Choroid plexus epithelial cell (primary cell): ENCODE data around the gene ALOX5.

Experiments used
- DNase-seq: peaks from one replicate; pipeline ENCODE4 v3.0.0-alpha.2; 2010; ENCODE audit warnings: low read depth
- H3K4me3 ChIP-seq: 2 replicates; pipeline ENCODE4 v1.5.1; 2011; ENCODE audit warnings: low read depth, mild to moderate bottlenecking, control low read depth, low read length, moderate library complexity
- TF ChIP-seq, protein P1 (sequence below): conservative IDR thresholded peaks from 2 replicates; pipeline ENCODE4 v1.5.1; 2011; ENCODE audit warnings: low read depth, mild to moderate bottlenecking, control low read depth, inconsistent platforms, low read length, moderate library complexity

The ALOX5 gene

DNA sequence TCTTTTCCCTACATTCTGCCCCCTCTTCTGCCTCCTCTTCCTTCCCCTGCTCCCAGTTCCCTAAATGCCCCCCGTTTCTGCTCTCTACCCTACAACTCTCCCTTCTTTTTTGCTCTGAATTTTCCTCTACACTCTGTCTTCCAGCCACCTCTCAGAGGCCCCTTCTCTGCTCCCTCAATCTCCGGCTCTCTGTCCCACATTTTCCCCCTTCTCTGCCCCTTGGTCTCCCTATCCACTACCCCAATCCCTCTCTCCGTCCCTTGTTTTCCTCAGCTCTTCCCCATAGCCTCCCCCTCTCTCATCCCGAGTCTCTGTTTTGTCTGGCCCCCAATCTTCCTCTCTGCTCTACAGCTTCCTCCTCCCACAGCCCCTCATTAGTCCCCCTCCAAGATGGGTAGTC is 3.3 kb downstream of the ALOX5 start:
- TF ChIP-seq, protein P1, sequence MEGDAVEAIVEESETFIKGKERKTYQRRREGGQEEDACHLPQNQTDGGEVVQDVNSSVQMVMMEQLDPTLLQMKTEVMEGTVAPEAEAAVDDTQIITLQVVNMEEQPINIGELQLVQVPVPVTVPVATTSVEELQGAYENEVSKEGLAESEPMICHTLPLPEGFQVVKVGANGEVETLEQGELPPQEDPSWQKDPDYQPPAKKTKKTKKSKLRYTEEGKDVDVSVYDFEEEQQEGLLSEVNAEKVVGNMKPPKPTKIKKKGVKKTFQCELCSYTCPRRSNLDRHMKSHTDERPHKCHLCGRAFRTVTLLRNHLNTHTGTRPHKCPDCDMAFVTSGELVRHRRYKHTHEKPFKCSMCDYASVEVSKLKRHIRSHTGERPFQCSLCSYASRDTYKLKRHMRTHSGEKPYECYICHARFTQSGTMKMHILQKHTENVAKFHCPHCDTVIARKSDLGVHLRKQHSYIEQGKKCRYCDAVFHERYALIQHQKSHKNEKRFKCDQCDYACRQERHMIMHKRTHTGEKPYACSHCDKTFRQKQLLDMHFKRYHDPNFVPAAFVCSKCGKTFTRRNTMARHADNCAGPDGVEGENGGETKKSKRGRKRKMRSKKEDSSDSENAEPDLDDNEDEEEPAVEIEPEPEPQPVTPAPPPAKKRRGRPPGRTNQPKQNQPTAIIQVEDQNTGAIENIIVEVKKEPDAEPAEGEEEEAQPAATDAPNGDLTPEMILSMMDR = no peak
- no peak overlapping the region for H3K4me3 ChIP-seq
- DNase-seq = no peak

DNA sequence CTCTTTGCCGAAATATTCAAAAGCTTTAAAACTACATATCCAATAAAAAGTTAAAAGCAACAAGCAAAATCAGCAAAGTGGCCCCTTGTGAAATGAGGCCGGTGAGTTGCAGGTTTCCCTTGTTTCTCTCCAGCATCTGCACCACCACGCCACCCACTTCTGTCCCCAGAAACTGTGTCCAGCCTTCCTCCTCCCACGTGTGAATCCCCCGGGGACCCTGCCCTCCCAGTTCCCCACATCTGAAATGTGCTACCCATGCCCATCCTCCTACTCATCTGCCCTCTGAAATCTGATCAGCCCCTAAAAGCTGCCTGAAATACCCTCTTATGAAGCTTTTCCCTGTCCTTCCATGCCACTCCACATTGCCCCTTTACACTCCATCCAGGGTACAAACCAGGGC is 3.8 kb downstream of the ALOX5 start:
- DNase-seq = no peak
- H3K4me3 ChIP-seq = no peak overlapping the region
- TF ChIP-seq, protein P1 = no peak

DNA sequence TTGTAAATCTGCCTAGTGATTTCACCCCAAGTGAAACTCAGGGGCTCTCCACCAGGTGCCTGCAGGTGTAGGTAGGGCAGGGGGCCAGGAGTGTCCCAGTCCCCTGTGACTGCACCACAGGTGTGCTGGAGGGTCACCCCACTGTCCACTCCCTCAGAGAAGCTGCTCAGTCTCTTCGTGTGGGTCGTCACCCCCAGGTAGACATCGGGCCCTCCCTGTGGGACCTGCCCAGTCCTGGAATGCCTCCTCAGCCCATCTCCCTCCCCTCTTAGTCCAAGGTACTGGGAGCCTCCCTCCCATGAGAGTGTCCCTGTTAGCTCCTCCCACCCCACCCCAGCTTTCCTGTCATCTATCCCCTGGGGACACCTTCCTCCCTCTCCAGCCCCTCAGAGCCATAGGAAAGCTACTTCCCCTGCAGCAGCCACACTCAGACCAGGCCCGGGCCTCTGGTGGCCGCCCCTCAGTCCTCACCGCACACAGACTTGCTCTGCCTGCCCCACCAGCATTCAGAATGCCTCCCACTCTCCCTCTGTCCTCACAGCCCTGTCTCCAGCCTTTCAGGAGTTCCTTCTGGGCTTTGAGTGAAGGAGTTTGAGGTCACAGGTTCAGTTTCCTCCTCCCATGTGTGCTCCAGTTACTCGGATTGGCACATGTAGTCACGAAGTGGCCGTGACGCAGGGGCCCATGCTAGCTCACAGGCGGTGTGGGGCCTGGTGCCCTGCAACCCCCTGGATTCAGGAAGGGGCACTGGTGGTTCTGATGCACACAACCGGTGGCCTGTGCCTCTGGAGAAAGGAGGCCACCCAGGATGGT is 5.1 kb downstream of the ALOX5 start:
- no peak for DNase-seq
- no peak overlapping the region for H3K4me3 ChIP-seq
- TF ChIP-seq, protein P1 = no peak

DNA sequence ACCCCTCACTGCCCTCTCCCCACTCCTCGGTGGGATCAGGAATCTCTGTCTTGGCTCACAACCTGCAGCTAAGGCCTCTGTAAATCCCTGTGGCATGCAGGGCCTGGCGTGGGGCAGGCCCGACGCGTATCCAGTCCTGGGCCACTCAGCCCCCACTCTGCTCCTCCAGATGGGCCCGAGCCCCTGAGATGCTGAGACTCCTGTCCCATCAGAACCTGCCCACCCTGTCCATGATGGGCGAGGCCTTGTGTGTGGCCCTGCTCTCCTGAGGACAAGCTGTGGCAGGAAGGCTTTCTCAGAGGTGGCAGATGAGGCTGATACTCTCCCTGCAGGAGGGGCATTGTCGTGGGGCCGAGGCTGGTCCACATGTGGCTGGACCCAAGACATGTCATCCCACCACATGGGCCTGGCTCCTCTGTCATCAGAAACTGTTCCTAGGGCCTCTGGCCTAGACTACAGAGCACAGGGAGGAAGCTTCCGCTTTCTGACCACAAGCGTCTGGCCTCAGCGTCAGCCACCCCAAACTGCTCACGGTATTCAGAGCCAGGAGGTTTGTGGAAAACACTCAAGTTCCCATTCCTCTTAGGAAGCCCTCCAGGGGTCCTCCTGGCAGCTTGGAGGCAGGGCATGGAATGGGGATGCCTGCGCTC is 6.0 kb downstream of the ALOX5 start:
- TF ChIP-seq, protein P1 = no peak
- no peak overlapping the region for H3K4me3 ChIP-seq
- no peak for DNase-seq

DNA sequence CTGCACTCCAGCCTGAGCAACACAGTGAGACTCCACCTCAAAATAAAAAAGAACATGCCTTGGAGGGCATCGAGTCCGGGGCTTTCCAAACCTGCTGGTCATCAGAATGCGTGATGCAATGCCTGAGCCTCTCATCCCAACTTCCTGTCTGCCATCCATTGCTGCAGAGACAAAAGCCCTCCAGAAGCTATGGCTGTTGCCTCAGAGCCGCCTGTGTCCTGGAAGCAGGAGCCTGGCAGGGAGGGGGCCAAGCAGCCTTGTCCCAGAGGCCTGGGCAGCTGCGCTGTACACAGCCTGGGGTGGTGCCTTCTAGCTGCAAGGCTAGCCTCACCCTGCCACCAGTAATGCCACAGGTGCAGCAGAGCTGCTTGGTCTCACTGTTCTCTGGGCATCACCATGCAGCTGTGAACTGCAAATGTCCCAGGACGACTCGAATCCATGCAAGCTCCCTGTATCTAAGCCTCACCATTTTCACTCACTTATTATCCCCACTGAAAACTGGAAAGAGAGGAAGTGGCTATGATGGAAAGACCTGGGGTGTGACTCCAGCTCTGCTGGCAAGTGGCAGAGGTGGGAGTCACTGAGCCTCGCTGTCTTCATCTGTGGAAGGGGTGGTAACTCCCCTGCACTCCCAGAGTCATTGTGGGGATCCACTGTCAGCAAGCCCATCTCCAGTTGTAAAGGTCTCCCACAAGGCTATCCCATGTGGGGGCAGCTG is 7.0 kb downstream of the ALOX5 start:
- no peak for DNase-seq

DNA sequence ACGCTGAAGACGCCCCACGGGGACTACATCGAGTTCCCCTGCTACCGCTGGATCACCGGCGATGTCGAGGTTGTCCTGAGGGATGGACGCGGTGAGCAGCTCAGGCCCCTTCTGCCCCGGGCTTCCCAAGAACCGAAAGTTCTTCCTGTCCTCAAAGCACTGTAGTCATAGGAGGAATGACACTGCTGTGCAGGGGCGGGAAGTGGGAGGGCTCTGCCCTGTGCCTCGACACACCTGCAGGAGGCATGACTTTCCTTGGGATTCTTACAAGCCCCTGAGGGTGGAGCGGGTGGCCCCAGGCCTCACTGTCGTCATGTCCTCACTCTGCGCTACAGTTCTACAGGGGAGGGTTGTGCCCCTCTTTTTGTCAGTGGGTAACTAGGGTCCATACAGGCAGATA is 8.6 kb downstream of the ALOX5 start:
- no peak overlapping the region for H3K4me3 ChIP-seq
- DNase-seq = no peak
- TF ChIP-seq, protein P1 = no peak

More for the DNA sequence above, 7.0 kb downstream of the ALOX5 start:
- H3K4me3 ChIP-seq = no peak overlapping the region
- TF ChIP-seq, protein P1 = no peak
